Measurements from ENCODE around the gene XYLT1. TPM values are rescaled to one million over a fixed set of nuclear protein-coding genes. Genes with fewer than 3 reads are reported as not detected.

The XYLT1 gene
- total RNA-seq, 1 donor from 2014 or later: 59.1 TPM

DNA sequence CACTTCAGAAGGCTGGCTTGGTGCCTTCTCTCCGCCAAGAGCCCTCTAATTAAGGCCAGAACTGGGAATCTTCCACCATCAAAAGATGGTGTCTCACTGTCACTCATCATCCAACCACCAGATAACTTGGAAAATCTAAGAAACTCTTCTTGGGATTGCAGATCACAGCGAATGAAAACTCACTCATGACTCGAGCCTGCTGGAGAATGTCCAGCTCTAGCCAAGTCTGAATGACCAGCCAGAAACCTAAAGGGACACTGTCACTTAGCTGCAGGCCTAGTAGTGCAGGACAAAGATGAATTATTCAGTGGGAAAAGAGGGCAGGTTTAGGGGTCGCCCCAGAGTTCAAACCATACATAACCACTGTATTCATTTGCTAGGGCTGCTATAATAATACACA, 107.8 kb downstream of the XYLT1 start:
- no peak for DNase-seq (ENCODE audit: low spot score)

DNA sequence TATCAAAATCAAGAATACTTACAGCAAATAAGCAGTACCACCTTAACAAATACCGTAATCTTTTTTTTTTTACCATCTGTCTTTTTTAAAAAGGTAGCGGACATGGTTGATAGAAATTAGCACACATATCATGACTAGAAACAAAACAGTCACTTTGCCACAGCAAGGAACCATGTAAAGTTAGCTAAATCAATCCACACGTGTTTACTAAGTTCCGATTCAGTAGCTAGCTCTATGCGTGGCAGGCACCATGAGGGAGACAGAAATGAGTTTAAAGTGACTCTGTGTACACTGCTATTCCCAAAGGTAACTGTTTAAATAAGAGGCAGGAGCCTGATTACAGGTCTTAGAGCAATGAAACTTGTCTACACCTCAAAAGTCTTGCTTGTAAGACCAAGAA, 108.6 kb downstream of the XYLT1 start:
- DNase-seq (ENCODE audit: low spot score): no peak

DNA sequence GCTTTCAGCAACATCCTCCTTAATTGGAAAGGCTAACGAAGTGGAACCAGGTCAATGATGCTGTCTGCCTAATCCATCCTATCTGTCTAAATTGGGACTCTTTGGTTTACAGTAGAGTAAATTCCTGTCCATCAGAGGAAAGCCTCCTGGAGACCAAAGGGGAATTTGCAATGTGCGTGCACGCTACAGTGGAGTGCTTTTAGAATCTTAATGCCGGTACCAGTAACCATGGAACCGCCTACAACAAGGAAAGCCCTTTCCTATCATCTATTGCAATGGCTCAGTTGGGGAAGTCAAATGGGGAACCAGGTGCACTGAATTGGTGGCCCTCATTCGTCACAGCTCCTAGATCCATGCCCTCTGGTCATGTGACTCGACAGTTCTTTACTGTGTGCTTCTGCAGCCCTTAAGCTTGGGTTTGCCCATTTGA, 110.1 kb downstream of the XYLT1 start:
- no peak for DNase-seq (ENCODE audit: low spot score)

DNA sequence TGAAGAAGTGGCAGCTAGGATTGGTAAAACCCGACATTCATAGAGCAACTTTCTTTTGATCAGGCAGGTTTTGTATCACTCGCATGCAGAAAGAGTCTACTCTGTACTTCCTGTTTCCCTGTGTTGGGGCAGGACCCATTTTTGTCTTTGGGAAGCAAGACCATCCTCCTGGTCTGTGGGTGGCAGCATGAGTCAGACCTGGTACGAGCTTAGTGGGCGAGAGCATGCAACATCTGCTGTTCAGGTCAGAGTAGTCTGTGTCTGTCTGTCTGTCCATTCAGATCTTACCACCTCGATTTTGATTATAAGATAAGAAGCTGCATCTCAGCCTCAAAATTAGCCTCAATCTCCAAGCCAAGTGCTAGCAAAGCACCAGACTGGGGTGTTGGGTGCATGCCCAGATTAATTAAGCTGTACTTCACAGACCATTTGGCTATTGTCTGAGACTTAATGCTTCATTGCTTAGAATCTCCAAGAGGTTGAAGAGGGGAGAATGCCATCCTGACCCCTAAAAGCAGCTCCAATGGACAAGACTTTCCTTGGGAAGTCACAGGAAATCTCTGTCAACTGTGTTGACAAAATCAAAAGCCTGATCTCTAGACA, 110.9 kb downstream of the XYLT1 start:
- no peak for DNase-seq (ENCODE audit: low spot score)

DNA sequence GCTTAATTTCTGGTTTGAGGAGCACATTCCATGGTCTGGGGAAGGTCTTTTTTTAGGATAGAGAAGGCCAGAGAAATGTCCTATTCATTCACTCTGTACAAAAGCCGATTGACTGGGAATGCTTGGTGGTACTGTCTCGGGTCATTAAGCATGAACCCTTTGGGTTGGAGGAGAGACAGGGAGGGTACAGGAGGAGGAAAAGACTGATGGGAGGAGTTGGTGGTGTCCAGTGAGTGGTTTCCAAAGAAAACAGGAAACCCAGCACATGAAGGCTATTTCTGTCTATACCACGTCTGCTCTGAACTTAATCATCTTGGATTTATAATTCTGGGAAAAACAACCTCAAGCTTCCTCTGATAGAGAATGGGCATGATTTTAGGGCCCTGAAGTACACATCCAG, 111.9 kb downstream of the XYLT1 start:
- DNase-seq (ENCODE audit: low spot score): no peak

DNA sequence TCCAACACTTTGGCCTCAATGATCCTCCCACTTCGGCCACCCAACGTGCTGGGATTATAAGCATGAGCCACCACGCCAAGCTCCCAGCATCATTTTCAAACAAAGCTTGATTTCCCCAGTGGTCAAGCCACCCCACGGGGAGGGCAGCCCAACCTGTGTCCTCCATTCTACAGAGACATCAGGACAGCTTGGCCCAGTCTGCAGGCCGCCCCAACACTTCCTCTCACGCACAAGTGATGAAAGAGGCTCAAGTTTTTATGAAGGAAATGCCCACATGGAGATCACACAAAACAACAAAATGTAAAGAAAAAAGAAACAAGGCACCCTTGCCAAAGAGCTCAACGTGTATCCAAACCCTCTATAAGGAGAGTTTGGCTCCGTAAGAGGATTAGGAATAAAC, 112.4 kb downstream of the XYLT1 start:
- no peak for DNase-seq (ENCODE audit: low spot score)

DNA sequence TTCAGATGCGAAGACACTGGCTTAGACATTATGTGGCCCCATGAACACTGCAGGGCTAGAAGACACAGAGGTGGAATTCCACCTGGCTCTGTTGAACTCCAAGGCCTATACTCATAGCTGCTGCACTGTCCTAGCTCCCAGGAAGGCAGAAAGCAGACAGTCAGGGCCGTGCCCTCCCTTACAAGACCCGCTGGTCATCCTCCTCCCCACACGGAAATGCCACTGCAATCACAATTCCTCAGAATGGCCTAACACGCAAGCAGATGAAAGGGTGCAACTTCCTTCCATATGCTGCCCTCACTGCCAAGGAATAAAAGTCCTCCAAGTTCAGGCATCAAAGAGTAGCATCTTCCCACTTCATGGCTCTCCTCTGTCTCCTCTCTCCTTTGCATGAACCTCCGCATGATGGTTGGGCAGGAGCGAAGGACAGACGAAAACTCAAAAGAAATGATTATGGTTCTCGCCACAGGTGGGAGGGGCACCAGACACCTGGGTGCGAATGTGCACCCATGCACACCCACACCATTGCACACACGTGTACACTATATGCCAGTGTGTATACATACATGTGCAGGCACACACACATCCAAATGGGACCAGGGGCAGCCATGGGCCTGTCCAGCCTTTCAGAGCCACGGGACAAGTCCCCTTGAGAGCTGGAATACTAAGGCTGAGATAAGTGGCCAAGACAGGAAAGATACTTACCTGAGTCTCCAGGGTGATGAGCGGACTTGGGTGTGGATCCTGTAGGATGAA, 113.3 kb downstream of the XYLT1 start:
- no peak for DNase-seq (ENCODE audit: low spot score)

DNA sequence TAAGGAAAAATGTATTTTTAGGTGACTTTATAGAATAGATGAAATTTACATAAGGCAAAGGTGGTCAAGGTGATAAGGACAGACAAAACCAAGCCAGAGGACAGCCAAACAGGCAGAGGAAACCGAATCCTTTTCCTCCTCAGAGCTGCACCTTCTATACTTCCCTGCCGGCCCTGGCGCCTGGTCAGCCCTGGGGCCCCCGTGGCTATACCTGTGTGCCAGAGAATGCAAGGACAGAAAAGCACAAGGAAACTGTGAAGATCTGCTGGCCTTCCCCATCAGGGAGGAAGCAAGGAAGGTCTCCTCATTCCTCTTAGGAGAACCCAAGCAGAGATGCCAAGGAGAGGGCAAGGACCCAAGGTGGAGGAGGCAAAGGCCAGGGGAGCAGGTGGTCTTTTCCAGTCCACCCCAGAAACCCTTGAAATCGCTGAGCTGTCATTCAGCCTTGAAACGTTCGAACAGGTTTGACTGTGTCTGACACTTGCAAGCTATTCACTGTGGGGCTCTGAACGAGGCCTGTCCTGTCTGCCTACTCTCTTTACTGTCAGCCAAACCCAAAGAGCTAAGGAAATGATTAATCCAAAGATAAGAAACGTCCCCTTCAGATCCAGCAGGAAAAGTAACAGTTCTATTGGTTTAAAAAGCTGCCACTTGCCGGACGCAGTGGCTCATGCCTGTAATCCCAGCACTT, 114.4 kb downstream of the XYLT1 start:
- no peak for DNase-seq (ENCODE audit: low spot score)

DNA sequence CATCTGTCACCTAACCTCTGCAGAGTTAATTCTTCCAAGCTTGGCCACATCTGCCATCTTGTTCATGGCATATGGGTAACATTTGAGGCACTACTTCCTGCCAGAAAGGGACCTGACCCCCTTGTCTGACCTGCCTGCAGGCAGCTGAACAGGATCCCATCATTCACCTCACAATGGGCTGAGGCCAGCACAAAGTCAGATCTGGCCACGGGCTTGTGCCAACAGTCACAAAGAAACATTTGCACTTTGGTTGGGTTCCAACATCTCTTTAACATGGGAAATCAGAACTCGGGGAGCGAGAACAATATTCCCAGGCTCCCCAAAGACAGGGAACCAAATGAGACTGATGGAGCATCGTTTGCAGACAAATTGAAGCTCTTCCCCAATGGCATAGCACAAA, 116.1 kb downstream of the XYLT1 start:
- DNase-seq (ENCODE audit: low spot score): no peak

DNA sequence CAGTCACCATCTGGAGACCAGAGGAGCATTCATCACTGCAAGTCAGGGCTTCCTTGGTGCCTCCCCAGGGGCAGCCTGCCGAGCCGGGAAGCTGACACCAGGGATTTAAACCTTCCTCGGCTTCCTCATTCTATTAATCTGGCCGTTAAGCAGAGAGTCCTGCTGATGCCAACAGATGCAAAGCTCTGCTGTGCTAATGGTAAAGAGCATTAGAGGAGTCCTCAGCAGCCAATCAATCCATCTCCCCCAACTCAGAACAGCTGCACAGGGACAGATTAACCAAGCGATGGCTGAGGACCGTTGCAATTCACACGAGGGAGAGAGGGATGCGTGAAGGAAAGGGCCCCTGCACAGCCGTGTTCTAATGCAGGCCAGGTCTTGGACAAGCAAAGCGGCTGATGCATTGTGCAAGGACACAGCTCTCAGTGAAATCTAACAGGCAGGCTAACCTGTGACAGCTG, 116.6 kb downstream of the XYLT1 start:
- no peak for DNase-seq (ENCODE audit: low spot score)

DNA sequence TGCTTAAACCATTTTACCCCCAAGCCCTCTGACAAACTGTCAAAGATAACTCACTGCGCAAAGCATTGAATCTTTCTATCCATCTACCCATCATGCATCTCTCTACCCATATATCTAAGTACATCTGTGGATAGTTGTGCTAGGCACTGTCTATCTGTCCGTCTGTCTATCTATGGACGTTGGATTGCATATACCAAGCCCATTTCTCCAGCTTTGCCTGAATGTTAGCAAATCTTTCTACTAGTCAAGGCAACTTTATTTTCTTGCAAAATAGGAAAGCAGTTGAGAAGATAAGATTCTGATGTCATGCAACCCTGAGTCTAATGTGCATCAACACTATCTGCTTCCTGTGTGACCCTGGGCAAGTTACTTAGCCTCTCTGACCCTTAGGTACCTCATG, 117.2 kb downstream of the XYLT1 start:
- no peak for DNase-seq (ENCODE audit: low spot score)

DNA sequence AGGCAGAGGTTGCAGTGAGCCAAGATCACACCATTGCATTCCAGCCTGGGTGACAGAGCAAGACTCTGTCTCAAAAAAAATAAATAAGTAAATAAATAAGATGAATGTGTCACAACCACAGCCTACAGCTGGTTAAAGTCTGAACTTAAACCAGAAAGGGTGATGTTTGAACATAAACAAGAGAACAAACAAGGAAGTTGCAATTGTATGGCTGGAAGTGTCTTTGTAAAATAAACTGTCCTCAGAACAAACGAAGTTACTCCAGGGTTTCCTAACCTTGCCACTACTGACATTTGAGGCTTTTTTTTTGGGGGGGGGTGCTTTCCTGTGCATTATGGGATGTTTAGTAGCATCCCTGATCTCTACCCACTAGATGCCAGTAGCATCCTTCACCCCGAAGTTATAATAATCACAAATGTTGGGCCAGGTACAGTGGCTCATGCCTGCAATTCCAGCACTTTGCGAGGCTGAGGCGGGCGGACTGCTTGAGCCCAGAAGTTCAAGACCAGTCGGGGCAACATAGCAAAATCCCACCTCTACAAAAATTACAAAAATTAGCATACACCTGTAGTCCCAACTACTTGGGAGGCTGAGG, 119.2 kb downstream of the XYLT1 start:
- no peak for DNase-seq (ENCODE audit: low spot score)

DNA sequence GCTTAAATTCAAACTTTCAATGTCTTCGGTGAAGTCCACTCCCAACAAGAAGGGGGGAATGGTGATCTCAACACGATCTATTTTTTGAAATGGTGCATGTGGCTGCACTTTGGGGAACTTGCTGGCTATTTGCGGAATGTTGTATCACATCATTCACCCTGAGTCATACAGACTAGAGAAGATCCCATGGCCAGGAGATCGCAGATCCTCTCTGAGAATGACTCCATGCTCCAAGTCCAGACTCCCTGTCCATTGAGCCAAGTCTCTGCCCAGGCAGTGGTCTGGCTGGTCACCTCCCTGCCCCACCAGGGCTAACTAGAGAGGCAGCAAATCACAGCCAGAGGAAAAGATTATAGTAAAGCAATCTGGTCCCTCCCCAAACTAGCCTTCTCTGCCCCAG, 120.6 kb downstream of the XYLT1 start:
- DNase-seq (ENCODE audit: low spot score): no peak

DNA sequence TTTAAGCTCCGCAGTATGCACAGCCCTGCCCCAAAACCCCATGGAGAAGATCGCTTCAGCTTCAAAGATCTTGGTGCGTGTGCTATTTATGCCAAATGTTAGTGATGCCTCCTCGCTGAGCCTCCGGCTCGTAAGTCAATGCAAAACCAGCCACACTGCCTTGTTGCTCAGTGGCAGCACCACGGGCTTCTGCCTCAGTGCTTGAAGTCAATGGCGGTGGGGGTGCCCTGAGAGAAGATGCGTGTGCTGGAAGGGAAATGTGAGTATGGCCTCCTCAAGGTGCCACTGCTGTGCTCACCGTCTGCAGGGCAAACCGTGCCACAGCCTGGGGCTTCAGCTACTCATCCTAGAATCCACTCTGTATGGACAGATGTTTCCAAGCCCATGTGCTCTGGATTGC, 121.9 kb downstream of the XYLT1 start:
- DNase-seq (ENCODE audit: low spot score): no peak

DNA sequence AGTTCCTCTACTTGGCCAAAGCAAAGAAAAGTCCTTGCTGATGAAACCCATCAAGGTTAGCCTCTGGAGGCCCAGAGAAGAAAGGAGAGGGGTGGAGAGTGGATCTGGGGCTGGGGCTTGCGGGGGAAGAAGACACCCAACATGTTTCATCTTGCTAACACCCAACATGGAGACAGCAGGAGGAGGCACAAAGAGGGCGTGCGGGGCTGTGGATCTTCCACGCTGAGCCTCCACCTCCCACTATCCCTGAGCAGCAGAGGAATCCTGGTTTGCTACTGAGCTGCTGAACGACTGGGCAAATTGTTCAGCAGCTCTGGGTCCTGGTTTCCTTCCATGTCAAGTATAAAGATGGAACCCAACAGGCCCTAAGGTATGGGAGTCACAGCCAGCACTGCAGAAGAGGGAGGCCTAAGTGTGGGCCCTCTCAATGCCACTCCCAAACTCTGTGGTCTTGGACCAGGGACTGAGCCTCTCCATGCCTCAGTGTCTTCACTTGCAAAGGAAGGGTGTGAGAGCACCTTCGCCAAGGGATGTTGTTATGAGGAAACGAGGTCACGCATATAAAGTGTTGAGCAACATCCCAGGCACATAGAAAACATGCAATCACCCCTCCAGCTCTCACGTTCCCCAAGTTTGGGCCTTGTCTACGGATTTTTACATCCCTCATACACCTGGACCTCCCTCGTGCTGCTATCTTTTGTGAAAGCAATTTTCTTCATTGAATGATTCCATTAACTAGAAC, 122.5 kb downstream of the XYLT1 start:
- DNase-seq (ENCODE audit: low spot score): no peak

DNA sequence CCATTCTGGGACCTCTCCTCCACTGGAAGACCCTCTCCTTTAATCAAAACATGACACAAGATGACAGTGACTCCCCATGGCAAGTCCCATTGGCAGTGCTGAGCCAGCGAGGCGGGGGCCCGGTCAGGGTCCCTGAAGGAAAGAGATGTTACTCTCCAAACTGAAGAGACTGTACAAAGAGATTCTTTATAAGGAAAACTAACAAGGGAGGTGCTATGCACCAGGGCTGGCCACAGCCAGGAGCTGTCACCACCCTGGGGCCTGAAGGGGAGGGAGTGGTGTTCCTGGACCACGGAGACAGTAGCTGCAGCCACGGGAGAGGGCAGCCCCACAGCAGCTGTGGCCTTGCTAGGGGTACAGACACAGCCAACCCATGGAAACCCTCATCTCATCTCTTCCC, 123.1 kb downstream of the XYLT1 start:
- DNase-seq (ENCODE audit: low spot score): no peak

DNA sequence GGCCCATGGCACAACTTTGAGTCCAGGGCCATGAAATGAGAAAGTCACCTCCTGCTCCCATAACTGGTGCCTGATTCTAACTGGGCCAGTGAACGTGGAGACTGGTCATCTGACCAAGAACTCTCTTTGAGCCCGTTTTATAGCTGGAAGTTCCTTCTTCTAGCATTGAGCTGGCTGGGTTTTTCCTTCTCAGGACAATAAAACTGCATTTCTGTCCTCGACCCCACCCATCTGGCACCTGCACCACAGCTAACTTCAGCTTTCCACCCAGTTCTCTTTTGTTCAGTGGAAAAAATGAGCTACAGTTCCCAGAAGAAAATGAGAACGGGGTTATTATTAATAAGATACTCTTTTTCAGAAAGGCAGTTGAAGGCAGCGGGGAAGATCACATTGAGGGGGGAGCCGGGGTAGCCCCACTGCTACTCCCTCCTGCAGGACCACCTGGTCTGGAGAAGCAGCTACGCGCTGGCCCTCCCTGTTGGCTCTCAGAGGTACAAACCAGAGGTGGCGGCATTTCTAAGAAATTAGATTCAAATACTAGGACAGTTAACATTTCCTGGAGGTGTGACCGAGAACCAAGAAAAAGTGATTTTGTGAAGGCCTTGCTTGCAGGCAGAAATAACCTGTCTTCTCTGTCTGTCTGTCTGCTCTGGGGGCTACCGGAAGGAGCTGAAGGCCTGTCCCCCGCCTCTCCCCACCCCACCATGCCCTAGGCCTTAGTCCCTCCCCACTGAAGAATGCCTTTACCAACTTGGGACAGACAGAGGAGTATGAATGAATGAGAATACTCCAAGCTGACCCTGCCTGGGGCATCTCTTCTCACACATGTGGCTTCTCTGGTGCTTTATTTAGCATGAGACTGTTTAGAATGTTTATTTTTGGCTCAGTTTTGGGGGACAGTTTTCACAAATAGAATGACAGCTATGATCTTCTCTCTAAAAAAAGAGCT, 123.9 kb downstream of the XYLT1 start:
- no peak for DNase-seq (ENCODE audit: low spot score)

DNA sequence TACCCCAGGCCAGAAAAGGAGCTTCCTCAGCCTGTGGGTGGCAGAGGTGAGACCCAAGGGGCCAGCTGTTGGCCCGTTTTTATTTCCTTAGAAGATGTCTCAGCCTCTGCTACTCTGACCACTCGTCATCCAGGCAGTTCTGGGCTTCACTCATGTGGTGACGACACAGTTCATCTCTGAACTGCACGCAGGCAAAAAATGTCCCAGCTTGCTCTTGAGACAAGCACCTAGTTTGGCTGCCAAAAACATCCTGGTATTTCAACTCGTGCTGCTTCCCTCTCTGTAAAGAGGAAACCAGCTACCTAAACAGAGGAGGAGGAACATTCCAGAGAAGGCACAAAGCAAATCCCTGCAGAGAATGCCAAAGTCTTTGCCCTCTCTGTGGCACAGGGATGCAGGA, 125.7 kb downstream of the XYLT1 start:
- no peak for DNase-seq (ENCODE audit: low spot score)

DNA sequence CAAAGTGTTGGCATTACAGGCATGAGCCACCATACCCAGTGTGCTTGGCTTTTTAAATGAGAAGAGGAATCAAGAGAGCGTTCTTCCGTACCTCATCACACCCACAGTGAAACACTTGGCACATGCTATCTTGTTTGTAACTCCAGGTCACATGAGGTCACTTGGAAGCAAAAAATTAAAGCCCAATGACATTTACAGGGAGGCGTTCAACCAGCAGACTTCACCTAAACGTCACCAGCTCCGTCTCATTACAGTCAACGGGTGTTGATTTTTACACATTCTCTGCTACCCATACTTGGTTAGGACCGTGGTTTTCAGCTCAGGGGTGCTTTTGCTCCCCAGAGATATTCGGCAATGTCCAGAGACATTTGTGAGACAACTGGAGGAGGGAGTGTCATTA, 127.0 kb downstream of the XYLT1 start:
- DNase-seq (ENCODE audit: low spot score): no peak

DNA sequence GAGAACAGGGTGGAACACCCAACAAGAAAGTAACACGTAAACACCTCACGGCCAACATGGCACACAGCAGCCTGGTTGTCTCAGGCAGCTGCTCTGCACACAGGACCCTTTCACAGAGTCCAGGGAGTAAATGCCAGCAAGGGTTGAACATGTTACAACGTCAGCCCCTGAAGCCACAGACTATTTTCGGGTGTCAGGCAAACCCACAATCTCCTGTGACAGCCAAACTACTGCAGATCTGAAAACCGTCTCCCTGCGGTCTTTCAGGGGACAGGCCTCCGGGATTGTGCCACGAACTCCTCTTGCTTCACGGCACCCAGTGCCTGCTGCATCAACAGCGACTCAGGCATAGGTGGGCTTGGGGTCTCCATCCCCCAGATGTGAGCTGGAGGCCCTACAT, 127.7 kb downstream of the XYLT1 start:
- DNase-seq (ENCODE audit: low spot score): no peak
